Activated CD4-positive, CD25-positive, alpha-beta regulatory T cell treated with anti-CD3 and anti-CD28 coated beads, Interleukin-2, amount 50 U/mL, for 24 hours (primary cell): ENCODE results near the gene HAUS6.
A peak's percentile ranks its signal among the peaks of the same experiment; 100 is the strongest.
"Not testable (repeated sequence)": the region's sequence is repeated elsewhere in the genome, so short reads cannot be mapped to it uniquely, and the experiment has no call there.

Experiments used
- ATAC-seq, 2 donors: fragments of 150-1000 bp; cut with Tn5 transposase; one replicate each; pipeline ENCODE4 v1.10.0; 2021; ENCODE audit warnings: mild to moderate bottlenecking in 1 of 2, moderate library complexity in 1 of 2

HAUS6 gene

DNA sequence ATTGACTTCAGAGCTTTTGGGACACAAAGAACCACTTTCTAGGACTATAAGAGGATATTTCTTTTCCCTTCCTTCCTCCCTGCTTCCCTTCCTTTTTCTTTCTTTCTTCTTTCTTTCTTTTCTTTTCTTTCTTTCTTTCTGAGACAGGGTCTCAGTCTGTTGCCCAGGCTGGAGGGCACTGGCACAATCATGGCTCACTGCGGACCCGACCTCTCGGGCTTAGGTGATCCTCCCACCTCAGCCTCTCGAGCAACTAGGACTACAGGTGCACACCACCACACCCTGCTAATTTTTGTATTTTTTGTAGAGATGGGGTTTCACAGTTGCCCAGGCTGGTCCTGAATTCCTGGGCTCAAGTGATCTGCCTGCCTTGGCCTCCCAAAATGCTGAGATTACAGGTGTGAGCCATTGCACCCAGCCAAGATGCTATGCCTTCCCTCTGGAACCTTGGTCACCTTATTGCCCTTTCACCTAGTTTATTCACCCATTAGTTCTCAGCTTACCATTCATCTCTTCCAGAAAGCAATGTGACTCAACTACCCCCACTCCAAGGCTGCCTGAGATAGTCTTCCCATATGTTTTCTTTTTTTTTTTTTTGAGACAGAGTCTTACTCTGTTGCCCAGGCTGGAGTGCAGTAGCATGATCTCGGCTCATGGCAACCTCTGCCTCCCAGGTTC lies 14.5 kb upstream of the HAUS6 start:
- no peak for ATAC-seq

DNA sequence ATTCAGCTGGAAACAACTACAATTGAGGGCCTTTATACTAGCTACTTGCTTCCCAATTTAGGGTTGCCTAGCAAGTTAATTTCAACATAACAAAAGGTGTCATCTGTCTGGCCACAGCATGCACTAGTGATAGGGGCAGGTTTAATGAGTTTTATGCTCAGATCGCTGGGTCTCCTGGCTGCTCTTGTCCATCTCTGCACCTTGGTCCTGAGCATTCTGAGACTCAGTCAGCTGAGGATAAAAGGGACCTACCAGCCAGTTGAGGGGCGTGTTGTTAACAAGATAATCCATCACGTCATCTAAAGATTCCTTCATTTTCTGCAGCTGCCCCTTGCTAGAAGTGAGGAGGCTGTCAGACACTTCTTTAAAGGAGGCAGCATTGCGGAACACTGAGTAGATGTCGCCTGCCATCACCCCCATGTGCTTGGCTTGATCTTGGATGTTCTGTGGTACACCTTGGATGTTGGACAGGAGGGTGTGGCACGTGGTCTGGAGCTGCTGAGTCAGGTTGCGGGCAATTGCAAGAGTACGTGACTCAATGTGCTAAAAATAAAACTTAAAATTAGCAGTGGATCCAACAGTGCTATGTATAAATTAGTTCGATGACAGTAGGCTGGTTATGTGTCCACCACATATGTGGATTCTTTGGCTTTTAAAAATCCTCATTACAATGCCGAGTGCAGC lies 13.5 kb upstream of the HAUS6 start:
- ATAC-seq = no peak

DNA sequence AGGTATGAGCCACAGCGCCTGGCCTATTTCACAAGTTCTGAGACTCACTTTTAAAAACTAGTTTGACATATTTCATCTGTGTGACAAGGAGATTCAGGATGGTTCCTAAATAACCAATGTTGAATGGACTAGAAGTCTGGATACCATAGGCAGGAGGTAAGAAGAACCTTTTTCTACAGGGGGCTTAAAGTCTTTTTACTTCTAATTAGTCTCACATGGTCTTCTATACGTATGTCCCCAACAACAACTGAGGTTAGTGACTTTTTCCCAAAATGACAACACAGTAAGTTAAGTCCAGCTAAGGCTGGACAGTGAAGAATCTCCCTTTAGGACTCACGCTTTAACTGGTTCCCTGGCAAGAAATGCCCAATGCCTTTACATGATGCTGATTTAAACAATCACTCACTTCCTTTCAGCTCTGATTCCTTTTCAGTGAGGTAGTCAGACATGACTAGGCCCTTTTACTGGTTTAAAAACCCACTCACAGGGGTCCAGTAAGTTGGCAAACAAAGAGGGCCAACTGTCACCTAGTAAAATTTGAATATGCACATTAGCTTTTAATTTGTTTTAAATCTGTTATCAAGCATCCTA lies 12.1 kb upstream of the HAUS6 start:
- ATAC-seq = no peak

DNA sequence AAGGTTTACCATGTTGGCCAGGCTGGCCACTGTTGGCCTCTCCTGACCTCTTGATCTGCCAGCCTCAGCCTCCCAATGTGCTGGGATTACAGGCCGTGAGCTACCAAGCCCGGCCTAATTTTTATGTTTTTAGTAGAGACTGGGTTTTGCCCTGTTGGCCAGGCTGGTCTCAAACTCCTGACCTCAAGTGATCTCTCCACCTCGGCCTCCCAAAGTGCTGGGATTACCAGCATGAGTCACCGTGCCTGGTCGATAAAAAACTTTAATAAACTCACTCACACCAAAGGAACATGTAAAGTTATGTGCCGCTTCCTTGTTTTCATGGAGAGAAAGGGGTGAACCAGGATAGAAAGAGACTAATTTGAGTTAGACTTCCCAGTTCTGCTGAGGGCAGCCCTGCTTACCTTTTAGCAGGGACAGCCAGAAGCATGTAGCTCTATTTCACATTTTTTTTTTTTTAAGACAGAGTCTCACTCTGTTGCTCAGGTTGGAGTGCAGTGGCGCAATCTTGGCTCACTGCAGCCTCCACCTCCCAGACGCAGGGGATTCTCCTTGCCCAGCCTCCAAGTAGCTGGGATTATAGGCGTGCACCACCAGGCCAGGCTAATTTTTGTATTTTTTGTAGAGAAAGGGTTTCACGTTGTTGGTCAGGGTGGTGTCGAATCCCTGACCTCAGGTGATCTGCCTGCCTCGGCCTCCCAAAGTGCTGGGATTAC lies 11.4 kb upstream of the HAUS6 start:
- no peak for ATAC-seq

DNA sequence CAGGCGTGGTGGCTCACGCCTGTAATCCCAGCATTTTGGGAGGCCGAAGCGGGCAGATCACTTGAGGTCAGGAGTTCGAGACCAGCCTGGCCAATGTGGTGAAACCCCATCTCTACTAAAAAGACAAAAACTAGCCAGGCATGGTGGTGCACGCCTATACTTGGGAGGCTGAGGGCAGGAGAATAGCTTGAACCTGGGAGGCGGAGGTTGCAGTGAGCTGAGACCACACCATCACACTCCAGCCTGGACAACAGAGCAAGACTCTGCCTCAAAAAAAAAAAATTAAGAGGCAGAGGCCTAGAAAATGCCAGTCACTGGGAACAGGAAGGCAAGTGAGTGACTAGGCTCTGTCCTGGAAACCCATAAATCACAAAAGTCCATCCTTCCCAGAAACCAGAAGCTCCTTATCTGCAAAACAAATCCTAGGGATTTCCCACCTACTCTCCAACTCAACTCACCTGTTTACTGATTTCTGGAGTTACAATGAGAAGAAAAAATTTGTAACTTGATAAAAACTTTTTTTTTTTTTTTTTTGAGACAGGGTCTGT lies 10.4 kb upstream of the HAUS6 start:
- ATAC-seq = not testable (repeated sequence)

DNA sequence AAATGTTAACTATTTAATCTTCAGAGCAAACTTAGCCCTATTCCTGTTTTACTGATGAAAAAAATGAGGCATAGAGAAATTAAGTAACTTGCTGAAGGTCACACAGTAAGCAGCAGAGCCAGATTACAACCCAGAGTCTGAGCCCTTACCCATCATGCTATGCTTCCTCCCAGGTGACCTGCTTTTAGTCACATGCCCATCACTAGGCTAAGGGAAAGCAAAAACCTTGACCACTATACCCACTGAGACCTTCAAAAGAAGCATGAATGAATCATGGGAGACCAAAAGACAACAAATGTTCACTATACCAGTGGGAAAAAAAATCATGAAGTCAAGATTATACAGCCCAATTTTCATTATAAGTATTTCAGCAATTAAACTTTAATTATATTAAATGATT lies 5.3 kb upstream of the HAUS6 start:
- peak in 1 of 2 donors; percentile 45 for ATAC-seq

DNA sequence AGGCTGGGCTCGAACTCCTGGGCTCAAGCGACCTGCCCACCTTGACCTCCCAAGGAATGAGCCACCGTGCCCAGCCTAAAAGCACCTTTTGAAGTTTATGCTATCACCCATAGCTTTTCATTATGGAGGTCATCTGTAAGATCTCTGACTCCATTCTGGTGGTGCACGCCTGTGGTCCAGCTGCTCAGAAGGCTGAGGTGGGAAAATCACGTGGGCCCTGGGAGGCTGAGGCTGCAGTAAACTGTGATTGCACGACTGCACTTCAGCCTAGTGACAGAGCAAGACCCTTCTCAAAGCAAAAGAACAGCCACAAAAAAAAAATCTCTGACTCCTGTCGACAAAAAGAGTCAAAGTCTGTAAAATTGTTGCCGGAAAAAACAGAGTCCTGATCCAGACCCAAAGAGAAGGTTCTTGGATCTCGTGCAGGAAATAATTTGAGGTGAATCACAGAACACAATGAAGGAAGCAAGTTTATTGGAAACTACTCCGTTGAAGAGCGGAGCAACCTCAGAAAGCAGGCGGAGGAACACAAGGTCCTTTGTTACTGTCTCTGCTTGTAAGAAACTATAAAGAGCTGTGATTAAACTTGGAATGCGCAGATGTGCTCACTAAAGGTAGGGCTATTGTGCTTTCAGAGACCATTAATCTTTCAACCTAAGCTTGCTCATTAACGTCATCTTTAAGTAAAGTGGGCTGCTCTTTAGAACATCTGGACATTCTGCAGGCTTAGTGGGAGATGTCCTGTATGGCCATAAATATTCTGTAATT lies 2.0 kb upstream of the HAUS6 start:
- ATAC-seq = no peak

DNA sequence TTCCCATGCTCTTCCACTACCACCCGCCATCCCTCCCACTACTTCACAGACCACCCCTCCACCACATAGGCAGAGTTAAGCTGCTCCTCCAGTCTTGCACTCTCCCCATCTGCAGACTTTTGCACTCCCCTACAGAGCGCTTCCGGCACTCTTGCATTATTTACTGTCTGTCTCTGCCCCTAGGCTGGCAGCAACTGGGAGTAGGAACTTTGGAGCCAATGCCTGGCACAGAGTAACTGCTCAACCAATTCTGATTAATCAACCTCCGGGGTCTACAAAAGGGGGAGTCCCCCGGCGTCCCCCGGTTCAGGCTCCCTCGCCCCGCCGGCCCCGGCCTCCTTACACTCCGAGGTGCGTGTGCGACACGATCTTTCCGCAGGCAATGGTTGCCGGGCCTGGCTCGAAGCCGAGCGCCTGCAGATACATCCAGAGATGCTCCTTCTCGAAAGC lies 498 bp downstream of the HAUS6 start:
- ATAC-seq = peak; percentile 19 to 27

DNA sequence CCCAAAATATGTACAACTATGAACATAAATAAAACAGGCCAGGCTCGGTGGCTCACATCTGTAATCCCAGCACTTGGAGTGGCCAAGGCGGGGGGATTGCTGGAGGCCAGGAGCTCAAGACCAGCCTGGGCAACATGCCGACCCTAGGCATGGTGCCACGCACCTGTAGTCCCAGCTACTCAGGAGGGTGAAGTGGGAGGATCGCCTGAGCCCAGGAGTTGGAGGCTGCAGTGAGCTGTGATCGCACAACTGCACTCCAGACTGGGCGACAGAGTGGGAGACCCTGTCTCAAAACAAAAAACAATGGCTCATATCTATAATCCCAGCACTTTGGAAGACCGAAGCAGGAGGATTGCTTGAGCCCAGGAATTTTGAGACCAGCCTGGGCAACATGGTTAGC lies 1.5 kb downstream of the HAUS6 start:
- ATAC-seq = no peak

DNA sequence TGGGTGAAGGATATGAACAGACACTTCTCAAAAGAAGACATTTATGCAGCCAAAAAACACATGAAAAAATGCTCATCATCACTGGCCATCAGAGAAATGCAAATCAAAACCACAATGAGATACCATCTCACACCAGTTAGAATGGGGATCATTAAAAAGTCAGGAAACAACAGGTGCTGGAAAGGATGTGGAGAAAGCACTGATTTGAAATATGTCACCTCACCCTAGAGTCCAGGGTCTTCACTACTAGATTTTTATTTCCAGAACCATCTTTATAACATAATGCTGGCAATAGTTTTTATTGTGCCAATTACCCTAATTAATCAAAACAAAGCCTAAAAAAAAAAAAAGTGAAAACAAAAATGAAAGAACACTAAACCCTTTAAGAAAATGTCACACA lies 5.3 kb downstream of the HAUS6 start:
- not testable (repeated sequence) for ATAC-seq

DNA sequence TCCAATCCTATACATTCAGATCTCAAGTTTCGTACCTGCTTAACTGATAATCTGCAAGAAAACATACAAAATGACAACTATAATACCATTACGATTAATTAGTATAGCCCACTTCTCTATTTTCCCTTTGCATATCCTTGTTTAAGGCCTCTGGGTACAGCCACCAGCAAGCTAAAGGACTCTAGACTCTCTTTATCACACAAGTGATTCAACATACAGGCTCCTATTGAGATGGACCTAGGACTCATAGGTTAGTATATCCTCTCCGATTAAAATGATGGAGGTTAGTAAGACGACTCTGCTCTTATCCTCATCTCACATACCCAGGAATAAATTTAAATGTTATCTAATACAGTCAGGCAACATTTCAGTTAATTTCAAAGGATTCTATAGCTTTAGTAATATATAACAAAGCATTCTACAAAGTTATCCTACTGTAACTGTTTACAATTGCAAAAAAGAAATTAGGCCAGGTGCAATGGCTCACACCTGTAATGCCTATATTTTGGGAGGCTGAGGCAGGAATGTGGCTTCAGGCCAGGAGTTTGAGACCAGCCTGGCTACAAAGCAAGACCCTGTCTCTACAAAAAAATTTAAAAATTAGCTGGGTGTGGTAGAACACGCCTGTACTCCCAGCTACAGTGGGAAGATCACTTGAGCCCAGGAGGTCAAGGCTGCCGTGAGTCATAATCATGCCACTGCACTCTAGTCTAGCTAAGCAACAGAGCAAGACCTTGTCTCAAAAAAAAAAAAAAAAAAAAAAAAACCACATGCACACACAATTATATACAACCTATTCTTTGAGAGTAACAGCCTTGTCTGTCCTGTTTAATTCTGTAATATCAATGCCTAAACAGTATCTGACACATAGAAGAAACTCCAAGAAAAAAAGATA lies 15.4 kb downstream of the HAUS6 start:
- no peak for ATAC-seq

DNA sequence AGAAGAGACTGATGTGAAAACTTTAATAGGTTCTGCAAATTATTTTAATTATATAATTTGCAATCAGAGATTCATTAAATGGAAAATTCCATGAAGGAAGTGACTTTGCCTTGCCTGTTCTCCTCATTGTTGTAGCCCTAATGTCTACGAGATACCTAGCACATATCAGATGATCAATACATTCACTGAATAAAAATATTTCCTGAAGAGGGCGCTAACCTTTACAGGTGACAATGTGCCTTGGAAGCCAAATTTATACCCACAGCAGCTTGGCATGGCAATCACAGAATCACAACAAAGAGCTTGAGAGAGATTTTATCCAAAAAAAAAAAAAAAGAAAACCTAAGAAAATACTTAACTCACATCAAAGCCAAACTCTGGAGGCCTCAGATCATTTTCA lies 17.4 kb downstream of the HAUS6 start:
- peak in 1 of 2 donors; percentile 53 for ATAC-seq

DNA sequence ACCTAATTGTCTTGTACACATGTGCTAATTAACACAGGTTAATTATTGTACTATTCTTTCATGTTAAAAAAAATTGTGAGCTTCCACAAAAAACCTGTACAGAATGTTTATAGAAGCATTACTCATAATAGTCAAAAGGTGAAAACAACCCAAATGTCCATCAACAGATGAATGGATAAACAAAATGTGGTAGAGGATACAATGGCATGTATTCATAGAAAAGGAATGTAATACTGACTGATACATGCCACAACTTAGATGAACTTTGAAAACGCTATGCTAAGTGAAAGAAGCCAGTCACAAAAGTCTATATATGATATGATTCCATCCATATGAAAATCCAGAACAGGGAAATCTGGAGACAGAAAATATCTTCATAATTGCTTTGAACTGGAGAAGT lies 27.9 kb downstream of the HAUS6 start:
- no peak for ATAC-seq

DNA sequence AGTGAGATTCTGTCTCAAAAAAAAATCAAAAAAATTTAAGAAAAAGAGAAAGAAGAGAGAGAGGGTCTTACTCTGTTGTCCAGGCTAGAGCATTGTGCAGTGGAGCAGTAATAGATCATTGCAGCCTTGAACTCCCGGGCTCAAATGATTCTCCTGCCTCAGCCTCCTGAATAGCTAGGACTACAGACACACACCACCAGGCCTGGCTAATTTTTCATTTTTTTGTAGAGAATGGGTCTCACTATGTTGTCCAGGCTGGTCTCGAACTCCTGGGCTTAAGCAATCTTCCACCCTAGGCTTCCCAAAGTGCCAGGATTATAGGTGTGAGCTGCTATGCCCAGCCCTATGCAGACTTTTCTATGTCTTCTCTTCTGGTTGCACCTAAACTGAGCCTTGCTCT lies 28.5 kb downstream of the HAUS6 start:
- no peak for ATAC-seq

DNA sequence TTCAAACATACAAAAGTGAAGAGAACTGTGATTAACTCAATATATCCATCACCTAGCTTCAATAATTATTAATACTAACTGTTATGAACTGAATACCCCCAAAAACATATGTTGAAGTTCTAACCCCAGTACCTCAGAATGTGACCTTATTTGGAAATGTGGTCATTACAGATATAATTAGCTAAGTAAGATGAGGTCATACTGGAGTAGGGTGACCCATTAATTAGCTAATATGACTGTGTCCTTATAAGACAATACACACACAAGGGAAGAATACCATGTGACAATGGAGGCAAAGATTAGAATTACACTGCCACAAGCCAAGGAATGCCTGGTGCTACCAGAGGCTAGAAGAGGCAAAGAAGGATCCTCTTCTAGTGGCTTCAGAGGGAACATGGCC lies 45.7 kb downstream of the HAUS6 start:
- no peak for ATAC-seq

DNA sequence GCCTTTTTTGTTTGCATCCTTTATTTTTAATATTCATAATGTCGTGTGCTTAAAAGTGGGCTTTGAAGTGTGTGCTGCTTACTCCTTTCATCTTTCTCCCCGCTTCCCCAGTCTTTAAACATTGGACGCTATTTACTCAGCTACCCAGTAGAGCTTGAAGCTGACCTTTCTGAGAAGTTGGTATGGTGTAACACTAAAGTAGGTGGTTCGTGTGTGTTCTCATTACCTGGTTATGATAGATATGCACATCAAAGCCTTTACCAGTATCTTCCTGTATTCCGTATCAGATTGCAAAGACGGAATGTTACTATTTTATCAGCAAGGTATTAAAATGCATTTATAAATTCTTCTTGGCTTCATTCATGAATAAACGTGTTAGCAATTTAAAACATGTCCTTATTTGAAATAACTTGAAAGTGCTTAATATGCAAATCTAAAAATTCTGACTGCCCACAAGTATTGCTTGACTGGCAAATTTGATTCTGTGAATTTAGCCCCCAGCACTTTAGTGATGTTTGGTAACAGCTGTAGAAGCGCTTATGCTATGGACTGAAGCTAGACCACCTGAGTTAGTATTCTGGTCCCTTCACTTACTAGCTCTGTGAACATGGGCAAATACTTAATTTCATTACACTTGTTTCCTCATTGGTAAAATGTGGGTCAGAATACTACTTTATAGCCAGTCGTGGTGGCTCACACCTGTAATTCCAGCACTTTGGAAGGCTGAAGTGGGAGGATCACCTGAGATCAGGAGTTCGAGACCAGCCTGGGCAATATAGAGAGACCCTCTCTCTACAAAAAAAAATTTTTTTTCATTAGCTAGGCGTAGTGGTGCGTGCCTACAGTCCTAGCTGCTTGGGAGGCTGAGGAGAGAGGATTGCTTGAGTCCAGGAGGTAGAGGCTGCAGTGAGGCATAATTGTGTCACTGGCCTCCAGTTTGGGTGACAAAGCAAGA lies 51.8 kb downstream of the HAUS6 start:
- ATAC-seq = no peak

DNA sequence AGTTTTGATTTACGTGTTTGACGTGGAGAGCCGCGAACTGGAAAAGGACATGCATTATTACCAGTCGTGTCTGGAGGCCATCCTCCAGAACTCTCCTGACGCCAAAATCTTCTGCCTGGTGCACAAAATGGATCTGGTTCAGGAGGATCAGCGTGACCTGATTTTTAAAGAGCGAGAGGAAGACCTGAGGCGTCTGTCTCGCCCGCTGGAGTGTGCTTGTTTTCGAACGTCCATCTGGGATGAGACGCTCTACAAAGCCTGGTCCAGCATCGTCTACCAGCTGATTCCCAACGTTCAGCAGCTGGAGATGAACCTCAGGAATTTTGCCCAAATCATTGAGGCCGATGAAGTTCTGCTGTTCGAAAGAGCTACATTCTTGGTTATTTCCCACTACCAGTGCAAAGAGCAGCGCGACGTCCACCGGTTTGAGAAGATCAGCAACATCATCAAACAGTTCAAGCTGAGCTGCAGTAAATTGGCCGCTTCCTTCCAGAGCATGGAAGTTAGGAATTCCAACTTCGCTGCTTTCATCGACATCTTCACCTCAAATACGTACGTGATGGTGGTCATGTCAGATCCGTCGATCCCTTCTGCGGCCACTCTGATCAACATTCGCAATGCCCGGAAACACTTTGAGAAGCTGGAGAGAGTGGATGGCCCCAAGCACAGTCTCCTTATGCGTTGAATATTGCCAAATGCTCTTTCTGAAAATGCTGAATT lies 52.6 kb downstream of the HAUS6 start:
- no peak for ATAC-seq

DNA sequence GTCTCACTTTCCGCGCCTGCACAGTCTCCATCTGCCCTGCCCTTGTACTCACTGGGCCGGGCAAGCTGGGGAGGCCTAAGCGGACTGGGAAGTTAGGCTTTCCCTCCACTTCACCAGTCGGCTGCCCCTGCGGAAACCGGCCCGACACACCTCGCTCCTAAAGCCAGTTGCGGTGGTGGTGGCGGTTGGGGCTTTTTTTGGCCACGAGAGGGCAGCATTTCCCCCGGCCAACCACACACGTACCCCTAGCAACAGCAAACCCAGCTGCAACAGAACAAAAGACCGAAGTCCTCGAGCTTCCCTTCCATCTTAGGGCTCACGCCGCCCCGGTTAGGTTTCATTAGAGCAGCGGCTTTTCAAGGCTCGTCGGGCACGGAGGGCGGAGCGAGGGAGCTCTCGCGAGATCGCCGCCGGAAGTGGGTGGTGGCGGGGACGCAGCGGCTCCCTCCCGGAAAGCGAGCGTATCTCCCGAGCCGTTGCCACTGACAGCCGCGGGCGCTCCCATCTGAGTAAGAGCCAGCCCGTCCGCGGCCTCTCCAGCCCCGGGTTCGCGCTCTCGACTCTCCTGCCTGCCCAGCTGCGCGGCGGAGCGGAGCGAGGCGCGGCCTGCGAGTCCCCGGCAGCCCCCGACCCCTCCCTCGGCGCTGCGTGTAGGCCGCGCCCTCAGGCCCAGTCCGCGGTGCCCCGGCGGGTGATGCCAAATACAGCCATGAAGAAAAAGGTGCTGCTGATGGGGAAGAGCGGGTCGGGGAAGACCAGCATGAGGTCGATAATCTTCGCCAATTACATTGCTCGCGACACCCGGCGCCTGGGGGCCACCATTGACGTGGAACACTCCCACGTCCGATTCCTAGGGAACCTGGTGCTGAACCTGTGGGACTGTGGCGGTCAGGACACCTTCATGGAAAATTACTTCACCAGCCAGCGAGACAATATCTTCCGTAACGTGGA lies 53.5 kb downstream of the HAUS6 start, which contains the start of gene RRAGA:
Gene RRAGA, plus strand, starts transcription at position 462 of the 951 bp plus-strand sequence. Its CDS starts 233 bp downstream, at position 695.
- peak; percentile 89 to 93 for ATAC-seq
